HEK293 (cell line): ENCODE results near the gene CCDC57.

Experiments
- CTCF ChIA-PET: fragments of 350-600 bp; formaldehyde crosslinking; extraction: SDS; loops from one replicate; lab custom pipeline; 2021; ENCODE audit warnings: antibody characterized with exemption; lab: Yijun Ruan, JAX
- POLR2A ChIA-PET: fragments of 300-600 bp; formaldehyde crosslinking; extraction: SDS; loops from one replicate; lab custom pipeline; 2020; ENCODE audit warnings: antibody characterized with exemption, inconsistent platforms; lab: Yijun Ruan, JAX
- H3K27ac ChIP-seq: fragments of 200-500 bp; sonication (Bioruptor generic); 2 replicates; pipeline ENCODE4 v1.5.1; 2014; ENCODE audit warnings: low read depth, low read length, control low read depth, inconsistent platforms; ENCODE audit errors: extremely low read depth
- H3K36me3 ChIP-seq, 2 experiments: fragments of 200-500 bp in 1 of 2; sonication (Bioruptor generic) in 1 of 2; 1 replicate in 1 of 2; 2 replicates in 1 of 2; pipeline ENCODE4 v1.5.1; 2014 to 2017; ENCODE audit warnings: inconsistent platforms in 2 of 2, low read length in 2 of 2; ENCODE audit not compliant: control insufficient read depth in 2 of 2, insufficient read depth in 1 of 2
- H3K4me1 ChIP-seq: fragments of 200-500 bp; sonication (Bioruptor generic); 2 replicates; pipeline ENCODE4 v1.5.1; 2014; ENCODE audit warnings: mild to moderate bottlenecking, low read length, inconsistent platforms; ENCODE audit not compliant: control insufficient read depth, insufficient read depth
- H3K4me3 ChIP-seq: 2 replicates; pipeline ENCODE4 v1.5.1; 2011; ENCODE audit warnings: low read depth, mild to moderate bottlenecking, control low read depth, low read length, moderate library complexity
- H3K9me3 ChIP-seq: fragments of 200-500 bp; sonication (Bioruptor generic); 2 replicates; pipeline ENCODE4 v1.5.1; 2014; ENCODE audit warnings: low read depth, low read length, inconsistent platforms; ENCODE audit not compliant: control insufficient read depth, insufficient read depth
- GLIS2 ChIP-seq: fragments of 450-650 bp; formaldehyde crosslinking; IDR thresholded peaks from 2 replicates; pipeline ENCODE4 v1.5.1; 2016; ENCODE audit warnings: missing biosample characterization, missing genetic modification characterization
- KLF7 ChIP-seq: fragments of 450-650 bp; formaldehyde crosslinking; IDR thresholded peaks from 2 replicates; pipeline ENCODE4 v1.5.1; 2016; ENCODE audit warnings: missing biosample characterization, missing genetic modification characterization, borderline replicate concordance
- ZBTB7A ChIP-seq: fragments of 450-650 bp; formaldehyde crosslinking; IDR thresholded peaks from 2 replicates; pipeline ENCODE4 v1.5.1; 2016; ENCODE audit warnings: low read depth, missing biosample characterization, missing genetic modification characterization
- ZEB2 ChIP-seq: fragments of 450-650 bp; formaldehyde crosslinking; IDR thresholded peaks from 2 replicates; pipeline ENCODE4 v1.5.1; 2016; ENCODE audit warnings: missing biosample characterization, missing genetic modification characterization
- ZNF24 ChIP-seq: fragments of 450-650 bp; formaldehyde crosslinking; IDR thresholded peaks from 2 replicates; pipeline ENCODE4 v1.5.1; 2016; ENCODE audit warnings: missing biosample characterization, missing genetic modification characterization
- ZNF394 ChIP-seq: fragments of 450-650 bp; formaldehyde crosslinking; IDR thresholded peaks from 2 replicates; pipeline ENCODE4 v1.5.1; 2016; ENCODE audit warnings: missing biosample characterization, missing genetic modification characterization, mild to moderate bottlenecking, moderate library complexity, borderline replicate concordance
- ZNF404 ChIP-seq: fragments of 450-650 bp; formaldehyde crosslinking; IDR thresholded peaks from 2 replicates; pipeline ENCODE4 v1.5.1; 2017; ENCODE audit warnings: missing biosample characterization, missing genetic modification characterization
- ZNF701 ChIP-seq: fragments of 450-650 bp; formaldehyde crosslinking; IDR thresholded peaks from 2 replicates; pipeline ENCODE4 v1.5.1; 2016; ENCODE audit warnings: missing biosample characterization, missing genetic modification characterization
- ZNF768 ChIP-seq: fragments of 450-650 bp; formaldehyde crosslinking; IDR thresholded peaks from 2 replicates; pipeline ENCODE4 v1.5.1; 2018; ENCODE audit warnings: missing biosample characterization, mild to moderate bottlenecking, missing genetic modification characterization
- ZNF777 ChIP-seq: fragments of 450-650 bp; formaldehyde crosslinking; IDR thresholded peaks from 2 replicates; pipeline ENCODE4 v1.5.1; 2017; ENCODE audit warnings: missing biosample characterization, missing genetic modification characterization, borderline replicate concordance
- ZNF785 ChIP-seq: fragments of 450-650 bp; formaldehyde crosslinking; IDR thresholded peaks from 2 replicates; pipeline ENCODE4 v1.5.1; 2016; ENCODE audit warnings: missing biosample characterization, missing genetic modification characterization
- ZSCAN16 ChIP-seq: fragments of 450-650 bp; formaldehyde crosslinking; IDR thresholded peaks from 2 replicates; pipeline ENCODE4 v1.5.1; 2016; ENCODE audit warnings: missing biosample characterization, missing genetic modification characterization
- TF ChIP-seq, protein P1 (sequence below): fragments of 450-650 bp; IDR thresholded peaks from 2 replicates; pipeline ENCODE4 v1.5.1; 2018; ENCODE audit warnings: missing biosample characterization, mild to moderate bottlenecking, missing genetic modification characterization
- TF ChIP-seq, protein P2 (sequence below): fragments of 450-650 bp; formaldehyde crosslinking; IDR thresholded peaks from 2 replicates; pipeline ENCODE4 v1.5.1; 2016; ENCODE audit warnings: missing biosample characterization, missing genetic modification characterization
- TF ChIP-seq, protein P3 (sequence below): fragments of 450-650 bp; formaldehyde crosslinking; IDR thresholded peaks from 2 replicates; pipeline ENCODE4 v1.5.1; 2016; ENCODE audit warnings: missing biosample characterization, missing genetic modification characterization
- TF ChIP-seq, protein P4 (sequence below): fragments of 450-650 bp; formaldehyde crosslinking; IDR thresholded peaks from 2 replicates; pipeline ENCODE4 v1.5.1; 2017; ENCODE audit warnings: missing biosample characterization, missing genetic modification characterization
- TF ChIP-seq, protein P5 (sequence below): fragments of 450-650 bp; formaldehyde crosslinking; IDR thresholded peaks from 2 replicates; pipeline ENCODE4 v1.5.1; 2016; ENCODE audit warnings: missing biosample characterization, missing genetic modification characterization
- TF ChIP-seq, protein P6 (sequence below): fragments of 450-650 bp; formaldehyde crosslinking; IDR thresholded peaks from 2 replicates; pipeline ENCODE4 v1.5.1; 2017; ENCODE audit warnings: missing biosample characterization, missing genetic modification characterization

CCDC57 gene

DNA sequence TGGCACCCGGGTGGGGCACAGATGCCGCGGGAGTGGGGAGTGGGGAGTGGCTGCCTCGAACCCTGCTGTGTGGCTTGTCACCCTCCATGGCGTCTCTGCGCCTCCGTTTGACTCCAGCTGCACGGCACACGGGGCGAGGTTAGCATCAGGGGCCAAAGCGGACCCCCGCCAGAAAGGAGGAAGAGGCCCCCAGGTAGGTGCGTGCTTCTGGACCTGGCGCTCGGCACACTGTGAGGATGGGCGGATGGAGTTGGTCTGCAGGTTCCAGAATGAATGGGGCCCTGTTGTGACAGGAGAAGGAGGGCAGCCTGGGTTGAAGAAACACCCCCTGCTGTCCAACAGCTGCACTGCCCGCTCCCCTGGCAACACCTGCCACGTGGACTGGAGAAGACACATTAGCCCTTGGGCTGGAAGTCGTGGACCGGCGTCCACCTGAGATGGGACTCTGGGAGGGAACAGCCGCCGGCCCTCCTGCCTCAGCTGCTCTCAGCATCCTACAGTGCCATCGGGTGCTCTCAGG is 105.2 kb downstream of the CCDC57 start:
- H3K36me3 ChIP-seq: peaks cover 0 to 6% of the 10 kb centered on the region in 2 experiments; a peak in 2 of 3 replicates
- H3K4me1 ChIP-seq: peaks cover 10% of the 10 kb centered on the region
- no peak overlapping the region for H3K27ac ChIP-seq
- TF ChIP-seq ZNF24 (no peak), ZNF768 (tag by site-specific recombination) (peak; percentile 66; the same call in 1 of the 2 replicates), ZNF785 (tag by site-specific recombination) (no peak), ZNF394 (tag by site-specific recombination) (no peak), GLIS2 (tag by site-specific recombination) (no peak)
- TF ChIP-seq, protein P1, sequence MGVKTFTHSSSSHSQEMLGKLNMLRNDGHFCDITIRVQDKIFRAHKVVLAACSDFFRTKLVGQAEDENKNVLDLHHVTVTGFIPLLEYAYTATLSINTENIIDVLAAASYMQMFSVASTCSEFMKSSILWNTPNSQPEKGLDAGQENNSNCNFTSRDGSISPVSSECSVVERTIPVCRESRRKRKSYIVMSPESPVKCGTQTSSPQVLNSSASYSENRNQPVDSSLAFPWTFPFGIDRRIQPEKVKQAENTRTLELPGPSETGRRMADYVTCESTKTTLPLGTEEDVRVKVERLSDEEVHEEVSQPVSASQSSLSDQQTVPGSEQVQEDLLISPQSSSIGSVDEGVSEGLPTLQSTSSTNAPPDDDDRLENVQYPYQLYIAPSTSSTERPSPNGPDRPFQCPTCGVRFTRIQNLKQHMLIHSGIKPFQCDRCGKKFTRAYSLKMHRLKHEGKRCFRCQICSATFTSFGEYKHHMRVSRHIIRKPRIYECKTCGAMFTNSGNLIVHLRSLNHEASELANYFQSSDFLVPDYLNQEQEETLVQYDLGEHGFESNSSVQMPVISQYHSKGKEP: no peak
- TF ChIP-seq, protein P2, sequence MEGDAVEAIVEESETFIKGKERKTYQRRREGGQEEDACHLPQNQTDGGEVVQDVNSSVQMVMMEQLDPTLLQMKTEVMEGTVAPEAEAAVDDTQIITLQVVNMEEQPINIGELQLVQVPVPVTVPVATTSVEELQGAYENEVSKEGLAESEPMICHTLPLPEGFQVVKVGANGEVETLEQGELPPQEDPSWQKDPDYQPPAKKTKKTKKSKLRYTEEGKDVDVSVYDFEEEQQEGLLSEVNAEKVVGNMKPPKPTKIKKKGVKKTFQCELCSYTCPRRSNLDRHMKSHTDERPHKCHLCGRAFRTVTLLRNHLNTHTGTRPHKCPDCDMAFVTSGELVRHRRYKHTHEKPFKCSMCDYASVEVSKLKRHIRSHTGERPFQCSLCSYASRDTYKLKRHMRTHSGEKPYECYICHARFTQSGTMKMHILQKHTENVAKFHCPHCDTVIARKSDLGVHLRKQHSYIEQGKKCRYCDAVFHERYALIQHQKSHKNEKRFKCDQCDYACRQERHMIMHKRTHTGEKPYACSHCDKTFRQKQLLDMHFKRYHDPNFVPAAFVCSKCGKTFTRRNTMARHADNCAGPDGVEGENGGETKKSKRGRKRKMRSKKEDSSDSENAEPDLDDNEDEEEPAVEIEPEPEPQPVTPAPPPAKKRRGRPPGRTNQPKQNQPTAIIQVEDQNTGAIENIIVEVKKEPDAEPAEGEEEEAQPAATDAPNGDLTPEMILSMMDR (tag by site-specific recombination): peak; percentile 54
- no peak overlapping the region for H3K4me3 ChIP-seq
- ChIA-PET POLR2A (interaction anchor here (1.0 to 2.2 kb wide), 3 partner anchors 25 to 148 kb away, joined by 3 to 5 read pairs (median 3); no protein-coding TSS in a partner anchor), CTCF (interaction anchor here (0.6 to 1.3 kb wide), 3 partner anchors 17 to 1024 kb away, joined by 3 to 4 read pairs (median 3); no protein-coding TSS in a partner anchor)
- no peaks in the 10 kb centered on the region for H3K9me3 ChIP-seq

DNA sequence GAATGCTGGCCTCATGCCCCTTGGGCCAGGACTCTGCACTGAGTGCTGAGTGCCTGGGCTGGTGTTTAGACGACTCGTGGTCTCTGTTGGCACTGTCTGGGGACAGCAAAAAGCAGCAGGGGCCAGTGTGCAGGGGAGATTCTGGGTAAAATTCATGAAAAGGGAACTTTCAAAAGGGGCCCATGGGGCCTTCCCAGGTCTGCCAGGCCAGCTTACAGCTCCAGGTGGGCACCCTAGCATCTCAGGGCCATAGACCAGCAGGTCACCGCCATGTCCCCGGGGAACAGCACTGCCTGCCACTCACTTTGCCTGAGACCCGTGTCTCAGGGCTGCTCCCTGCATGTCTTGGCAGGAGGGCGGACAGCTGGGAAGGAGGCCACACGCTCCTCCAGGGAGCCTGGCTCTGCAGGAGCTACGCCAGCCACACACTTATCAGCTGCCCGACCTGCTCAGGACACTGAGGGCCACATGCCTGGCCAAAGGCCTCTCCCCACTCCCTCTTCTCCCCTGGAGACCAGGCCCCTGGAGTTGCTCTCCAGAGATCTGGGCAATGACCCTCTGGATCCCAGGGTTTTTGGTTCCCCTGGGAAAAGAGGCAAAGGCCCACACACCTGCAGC is 105.8 kb downstream of the CCDC57 start:
- ChIA-PET CTCF (interaction anchor here (0.6 to 1.3 kb wide), 10 partner anchors 7 to 593 kb away, joined by 3 to 13 read pairs (median 4); no protein-coding TSS in a partner anchor), POLR2A (interaction anchor here (1.0 to 2.8 kb wide), 10 partner anchors 8 to 147 kb away, joined by 3 to 14 read pairs (median 4); partner anchors contain the start of genes DCXR, FASN and RAC3)
- no peaks in the 10 kb centered on the region for H3K9me3 ChIP-seq
- peaks cover 0 to 3% of the 10 kb centered on the region in 2 experiments; a peak in 2 of 3 replicates for H3K36me3 ChIP-seq
- H3K4me1 ChIP-seq: peaks cover 10% of the 10 kb centered on the region
- H3K27ac ChIP-seq: peak overlapping the region; percentile 64
- no peak overlapping the region for H3K4me3 ChIP-seq
- TF ChIP-seq ZSCAN16: no peak
- no peak for TF ChIP-seq ZNF701 (tag by site-specific recombination)
- TF ChIP-seq ZNF785 (tag by site-specific recombination): no peak
- no peak for TF ChIP-seq ZEB2
- TF ChIP-seq ZNF777 (tag by site-specific recombination): no peak
- TF ChIP-seq, protein P3, sequence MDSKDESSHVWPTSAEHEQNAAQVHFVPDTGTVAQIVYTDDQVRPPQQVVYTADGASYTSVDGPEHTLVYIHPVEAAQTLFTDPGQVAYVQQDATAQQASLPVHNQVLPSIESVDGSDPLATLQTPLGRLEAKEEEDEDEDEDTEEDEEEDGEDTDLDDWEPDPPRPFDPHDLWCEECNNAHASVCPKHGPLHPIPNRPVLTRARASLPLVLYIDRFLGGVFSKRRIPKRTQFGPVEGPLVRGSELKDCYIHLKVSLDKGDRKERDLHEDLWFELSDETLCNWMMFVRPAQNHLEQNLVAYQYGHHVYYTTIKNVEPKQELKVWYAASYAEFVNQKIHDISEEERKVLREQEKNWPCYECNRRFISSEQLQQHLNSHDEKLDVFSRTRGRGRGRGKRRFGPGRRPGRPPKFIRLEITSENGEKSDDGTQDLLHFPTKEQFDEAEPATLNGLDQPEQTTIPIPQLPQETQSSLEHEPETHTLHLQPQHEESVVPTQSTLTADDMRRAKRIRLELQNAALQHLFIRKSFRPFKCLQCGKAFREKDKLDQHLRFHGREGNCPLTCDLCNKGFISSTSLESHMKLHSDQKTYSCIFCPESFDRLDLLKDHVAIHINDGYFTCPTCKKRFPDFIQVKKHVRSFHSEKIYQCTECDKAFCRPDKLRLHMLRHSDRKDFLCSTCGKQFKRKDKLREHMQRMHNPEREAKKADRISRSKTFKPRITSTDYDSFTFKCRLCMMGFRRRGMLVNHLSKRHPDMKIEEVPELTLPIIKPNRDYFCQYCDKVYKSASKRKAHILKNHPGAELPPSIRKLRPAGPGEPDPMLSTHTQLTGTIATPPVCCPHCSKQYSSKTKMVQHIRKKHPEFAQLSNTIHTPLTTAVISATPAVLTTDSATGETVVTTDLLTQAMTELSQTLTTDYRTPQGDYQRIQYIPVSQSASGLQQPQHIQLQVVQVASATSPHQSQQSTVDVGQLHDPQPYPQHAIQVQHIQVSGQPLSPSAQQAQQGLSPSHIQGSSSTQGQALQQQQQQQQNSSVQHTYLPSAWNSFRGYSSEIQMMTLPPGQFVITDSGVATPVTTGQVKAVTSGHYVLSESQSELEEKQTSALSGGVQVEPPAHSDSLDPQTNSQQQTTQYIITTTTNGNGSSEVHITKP (tag by site-specific recombination): no peak
- TF ChIP-seq ZNF404: no peak
- TF ChIP-seq, protein P4, sequence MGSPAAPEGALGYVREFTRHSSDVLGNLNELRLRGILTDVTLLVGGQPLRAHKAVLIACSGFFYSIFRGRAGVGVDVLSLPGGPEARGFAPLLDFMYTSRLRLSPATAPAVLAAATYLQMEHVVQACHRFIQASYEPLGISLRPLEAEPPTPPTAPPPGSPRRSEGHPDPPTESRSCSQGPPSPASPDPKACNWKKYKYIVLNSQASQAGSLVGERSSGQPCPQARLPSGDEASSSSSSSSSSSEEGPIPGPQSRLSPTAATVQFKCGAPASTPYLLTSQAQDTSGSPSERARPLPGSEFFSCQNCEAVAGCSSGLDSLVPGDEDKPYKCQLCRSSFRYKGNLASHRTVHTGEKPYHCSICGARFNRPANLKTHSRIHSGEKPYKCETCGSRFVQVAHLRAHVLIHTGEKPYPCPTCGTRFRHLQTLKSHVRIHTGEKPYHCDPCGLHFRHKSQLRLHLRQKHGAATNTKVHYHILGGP (tag by site-specific recombination): no peak
- TF ChIP-seq ZBTB7A (tag by site-specific recombination): no peak
- no peak for TF ChIP-seq ZNF24
- TF ChIP-seq, protein P5, sequence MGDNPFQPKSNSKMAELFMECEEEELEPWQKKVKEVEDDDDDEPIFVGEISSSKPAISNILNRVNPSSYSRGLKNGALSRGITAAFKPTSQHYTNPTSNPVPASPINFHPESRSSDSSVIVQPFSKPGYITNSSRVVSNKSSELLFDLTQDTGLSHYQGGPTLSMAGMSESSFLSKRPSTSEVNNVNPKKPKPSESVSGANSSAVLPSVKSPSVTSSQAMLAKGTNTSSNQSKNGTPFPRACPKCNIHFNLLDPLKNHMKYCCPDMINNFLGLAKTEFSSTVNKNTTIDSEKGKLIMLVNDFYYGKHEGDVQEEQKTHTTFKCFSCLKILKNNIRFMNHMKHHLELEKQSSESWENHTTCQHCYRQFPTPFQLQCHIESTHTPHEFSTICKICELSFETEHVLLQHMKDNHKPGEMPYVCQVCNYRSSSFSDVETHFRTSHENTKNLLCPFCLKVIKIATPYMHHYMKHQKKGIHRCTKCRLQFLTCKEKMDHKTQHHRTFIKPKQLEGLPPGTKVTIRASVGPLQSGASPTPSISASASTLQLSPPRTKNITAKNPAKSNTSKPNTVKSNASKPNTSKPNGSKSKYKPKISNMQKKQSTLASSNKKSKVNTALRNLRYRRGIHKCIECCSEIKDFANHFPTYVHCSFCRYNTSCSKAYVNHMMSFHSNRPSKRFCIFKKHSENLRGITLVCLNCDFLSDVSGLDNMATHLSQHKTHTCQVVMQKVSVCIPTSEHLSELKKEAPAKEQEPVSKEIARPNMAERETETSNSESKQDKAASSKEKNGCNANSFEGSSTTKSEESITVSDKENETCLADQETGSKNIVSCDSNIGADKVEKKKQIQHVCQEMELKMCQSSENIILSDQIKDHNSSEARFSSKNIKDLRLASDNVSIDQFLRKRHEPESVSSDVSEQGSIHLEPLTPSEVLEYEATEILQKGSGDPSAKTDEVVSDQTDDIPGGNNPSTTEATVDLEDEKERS (tag by site-specific recombination): no peak
- TF ChIP-seq, protein P6, sequence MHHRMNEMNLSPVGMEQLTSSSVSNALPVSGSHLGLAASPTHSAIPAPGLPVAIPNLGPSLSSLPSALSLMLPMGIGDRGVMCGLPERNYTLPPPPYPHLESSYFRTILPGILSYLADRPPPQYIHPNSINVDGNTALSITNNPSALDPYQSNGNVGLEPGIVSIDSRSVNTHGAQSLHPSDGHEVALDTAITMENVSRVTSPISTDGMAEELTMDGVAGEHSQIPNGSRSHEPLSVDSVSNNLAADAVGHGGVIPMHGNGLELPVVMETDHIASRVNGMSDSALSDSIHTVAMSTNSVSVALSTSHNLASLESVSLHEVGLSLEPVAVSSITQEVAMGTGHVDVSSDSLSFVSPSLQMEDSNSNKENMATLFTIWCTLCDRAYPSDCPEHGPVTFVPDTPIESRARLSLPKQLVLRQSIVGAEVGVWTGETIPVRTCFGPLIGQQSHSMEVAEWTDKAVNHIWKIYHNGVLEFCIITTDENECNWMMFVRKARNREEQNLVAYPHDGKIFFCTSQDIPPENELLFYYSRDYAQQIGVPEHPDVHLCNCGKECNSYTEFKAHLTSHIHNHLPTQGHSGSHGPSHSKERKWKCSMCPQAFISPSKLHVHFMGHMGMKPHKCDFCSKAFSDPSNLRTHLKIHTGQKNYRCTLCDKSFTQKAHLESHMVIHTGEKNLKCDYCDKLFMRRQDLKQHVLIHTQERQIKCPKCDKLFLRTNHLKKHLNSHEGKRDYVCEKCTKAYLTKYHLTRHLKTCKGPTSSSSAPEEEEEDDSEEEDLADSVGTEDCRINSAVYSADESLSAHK (tag by site-specific recombination): no peak
- no peak for TF ChIP-seq KLF7 (tag by site-specific recombination)
